K562 (cell line): ENCODE data around the gene ZFPM1. TPM values are rescaled to one million over a fixed set of nuclear protein-coding genes. Genes with fewer than 3 reads are reported as not detected.

Experiments used
- ARHGAP35 ChIP-seq: fragments of 450-650 bp; IDR thresholded peaks from 2 replicates; pipeline ENCODE4 v1.6.1; 2018; ENCODE audit not compliant: partially characterized antibody
- ATF1 ChIP-seq, 2 experiments: fragments of 450-650 bp in 1 of 2; IDR thresholded peaks; 2 replicates each; pipeline ENCODE4 v1.6.1; 2016; ENCODE audit warnings: missing compliant biosample characterization in 1 of 2, missing genetic modification characterization in 1 of 2
- COPS2 ChIP-seq: fragments of 450-650 bp; conservative IDR thresholded peaks from 2 replicates; pipeline ENCODE4 v1.6.1; 2016; ENCODE audit warnings: mild to moderate bottlenecking, moderate library complexity
- DNMT1 ChIP-seq: fragments of 450-650 bp; IDR thresholded peaks from 2 replicates; pipeline ENCODE4 v1.6.1; 2016; ENCODE audit warnings: antibody characterized with exemption, mild to moderate bottlenecking
- ELF4 ChIP-seq: fragments of 450-650 bp; formaldehyde crosslinking; IDR thresholded peaks from 2 replicates; pipeline ENCODE4 v1.4.0; 2022; ENCODE audit warnings: missing genetic modification characterization
- FIP1L1 ChIP-seq: fragments of 200-400 bp; formaldehyde crosslinking; IDR thresholded peaks from 2 replicates; pipeline ENCODE4 v1.6.1; 2018; ENCODE audit warnings: mild to moderate bottlenecking, low read depth, low read length; ENCODE audit not compliant: poor library complexity, severe bottlenecking
- FOXJ2 ChIP-seq: fragments of 200-800 bp; sonication (Bioruptor generic); IDR thresholded peaks from 2 replicates; pipeline ENCODE4 v1.6.1; 2016; ENCODE audit warnings: missing genetic modification characterization, missing compliant biosample characterization
- HMGXB4 ChIP-seq: sonication (generic); formaldehyde crosslinking; IDR thresholded peaks from 2 replicates; pipeline ENCODE4 v1.8.1; 2023; ENCODE audit warnings: mild to moderate bottlenecking, missing genetic modification reagents
- HOXB6 ChIP-seq: fragments of 250-450 bp; sonication (Bioruptor Pico); IDR thresholded peaks from 2 replicates; pipeline ENCODE4 v1.5.1; 2022; ENCODE audit warnings: mild to moderate bottlenecking, borderline replicate concordance
- MAZ ChIP-seq, 2 experiments: fragments of 450-650 bp in 1 of 2; sonication (generic) in 1 of 2; formaldehyde crosslinking; IDR thresholded peaks in 1 of 2; conservative IDR thresholded peaks in 1 of 2; 2 replicates each; pipeline versions ENCODE4 v1.4.0 to v1.5.0; 2020; ENCODE audit warnings: mild to moderate bottlenecking in 1 of 2, missing genetic modification reagents in 1 of 2
- NFIX ChIP-seq: fragments of 250-450 bp; sonication (Bioruptor Pico); IDR thresholded peaks from 2 replicates; pipeline ENCODE4 v1.4.0; 2020; ENCODE audit warnings: low read depth, mild to moderate bottlenecking, moderate library complexity
- RNF219 ChIP-seq: fragments of 250-450 bp; sonication (Bioruptor Pico); IDR thresholded peaks from 2 replicates; pipeline ENCODE4 v1.5.0; 2022; ENCODE audit warnings: mild to moderate bottlenecking
- SMAD1 ChIP-seq: fragments of 150-350 bp; IDR thresholded peaks from 2 replicates; pipeline ENCODE4 v1.6.1; 2014; ENCODE audit warnings: low read length, low read depth; ENCODE audit not compliant: partially characterized antibody
- ZNF124 ChIP-seq: sonication (generic); formaldehyde crosslinking; IDR thresholded peaks from 2 replicates; pipeline ENCODE4 v1.8.1; 2022; ENCODE audit warnings: missing genetic modification reagents
- ZNF140 ChIP-seq: fragments of 250-450 bp; sonication (Bioruptor Pico); IDR thresholded peaks from 2 replicates; pipeline ENCODE4 v1.8.0; 2021; ENCODE audit warnings: moderate library complexity, mild to moderate bottlenecking, inconsistent platforms
- ZNF583 ChIP-seq: fragments of 250-450 bp; sonication (Bioruptor Pico); IDR thresholded peaks from 2 replicates; pipeline ENCODE4 v1.4.0; 2020
- ZNF79 ChIP-seq: fragments of 250-450 bp; sonication (Bioruptor Pico); IDR thresholded peaks from 2 replicates; pipeline ENCODE4 v1.4.0; 2020; ENCODE audit warnings: low read depth, mild to moderate bottlenecking, moderate library complexity
- polyA plus RNA-seq, 8 experiments: library from polyadenylated mRNA; depleted of rRNA in 4 of 8; stranded (reverse) in 5 of 8; unstranded in 3 of 8; fragments of >200 nt; fragmentation: Nextera tagmentation in 2 of 8; fragmentation: Illumina TruSeq in 1 of 8; extraction: Ambion mirVana in 2 of 8; extraction: Trizol in 1 of 8; gene quantifications; 2 replicates each; pipeline versions ENCODE4 v1.2.1 to v1.2.3, GENCODE V29; 2011 to 2014; ENCODE audit warnings: inconsistent platforms in 1 of 8, missing spikeins in 1 of 8
- total RNA-seq, 7 experiments: library from RNA; depleted of rRNA in 6 of 7; stranded (reverse); fragments of >200 nt in 6 of 7; fragmentation: Illumina TruSeq in 2 of 7; extraction: Trizol in 2 of 7; gene quantifications; 2 replicates each; pipeline versions ENCODE4 v1.2.1 to v1.2.3, GENCODE V29; 2011 to 2021; ENCODE audit warnings: low replicate concordance in 1 of 7
- TF ChIP-seq, protein P1 (sequence below): fragments of 250-450 bp; sonication (Bioruptor Pico); IDR thresholded peaks from 2 replicates; pipeline ENCODE4 v1.8.0; 2021; ENCODE audit warnings: mild to moderate bottlenecking, moderate library complexity
- TF ChIP-seq, protein P2 (sequence below): fragments of 250-450 bp; sonication (Bioruptor Pico); IDR thresholded peaks from 2 replicates; pipeline ENCODE4 v1.4.0; 2020; ENCODE audit warnings: mild to moderate bottlenecking, moderate library complexity, borderline replicate concordance

ZFPM1 gene
- total and polyA plus RNA-seq, 9 of the 15 experiments (the other 6 are each of a cell fraction or from before 2014, with no cell fraction given): 0.03 to 35.9 (median 1.4) TPM

DNA sequence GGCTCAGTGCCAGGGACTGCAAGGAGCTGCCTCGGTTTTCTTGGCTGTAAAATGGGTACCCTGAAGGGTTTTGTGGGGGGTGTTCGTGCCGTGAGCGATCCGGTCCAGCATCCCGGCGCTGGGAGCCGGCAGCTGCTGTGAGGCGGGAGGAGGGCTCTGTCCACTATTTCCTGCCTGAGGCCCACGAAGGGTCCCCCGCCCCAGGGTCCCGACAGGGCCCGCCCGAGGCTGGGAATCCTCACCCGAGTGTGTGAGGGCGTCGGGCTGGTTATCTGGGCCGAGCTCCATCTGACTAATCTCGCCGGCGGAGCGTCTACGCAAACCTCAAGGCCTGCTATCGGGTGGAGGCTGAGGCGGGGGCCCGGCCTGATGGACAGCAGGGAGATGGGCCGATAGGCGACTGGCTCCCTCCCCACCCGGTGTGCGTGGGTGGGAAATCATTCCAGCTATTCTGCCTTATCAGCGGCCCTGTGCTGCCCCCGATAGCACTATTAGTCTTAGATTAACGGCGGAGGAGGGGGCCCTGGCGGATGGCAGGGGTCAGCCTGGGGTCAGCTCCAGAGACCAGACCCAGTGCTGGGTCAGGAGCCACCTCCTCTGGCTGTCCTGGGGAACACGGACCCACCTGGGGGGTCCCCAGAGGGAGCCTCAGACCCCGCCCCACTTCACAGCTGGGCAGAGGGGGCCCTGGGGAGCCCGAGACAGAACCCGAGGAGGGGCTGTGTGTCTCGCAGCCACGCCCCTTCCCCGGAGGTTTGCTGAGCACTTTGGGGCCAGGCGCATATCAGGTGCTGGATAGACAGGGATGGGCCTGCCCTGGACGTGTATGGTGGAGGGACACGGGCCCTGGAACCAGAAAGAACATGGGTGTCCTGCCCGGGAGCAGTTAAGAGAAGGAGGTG is 44.7 kb downstream of the ZFPM1 start (continued):
- TF ChIP-seq HMGXB4 (CRISPR knock-in tag): no peak
- TF ChIP-seq, protein P1, sequence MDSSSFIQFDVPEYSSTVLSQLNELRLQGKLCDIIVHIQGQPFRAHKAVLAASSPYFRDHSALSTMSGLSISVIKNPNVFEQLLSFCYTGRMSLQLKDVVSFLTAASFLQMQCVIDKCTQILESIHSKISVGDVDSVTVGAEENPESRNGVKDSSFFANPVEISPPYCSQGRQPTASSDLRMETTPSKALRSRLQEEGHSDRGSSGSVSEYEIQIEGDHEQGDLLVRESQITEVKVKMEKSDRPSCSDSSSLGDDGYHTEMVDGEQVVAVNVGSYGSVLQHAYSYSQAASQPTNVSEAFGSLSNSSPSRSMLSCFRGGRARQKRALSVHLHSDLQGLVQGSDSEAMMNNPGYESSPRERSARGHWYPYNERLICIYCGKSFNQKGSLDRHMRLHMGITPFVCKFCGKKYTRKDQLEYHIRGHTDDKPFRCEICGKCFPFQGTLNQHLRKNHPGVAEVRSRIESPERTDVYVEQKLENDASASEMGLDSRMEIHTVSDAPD (CRISPR knock-in tag): no peak
- TF ChIP-seq SMAD1: peak; percentile 70
- no peak for TF ChIP-seq DNMT1
- TF ChIP-seq ELF4 (CRISPR knock-in tag): no peak
- TF ChIP-seq ZNF79 (CRISPR knock-in tag): no peak
- TF ChIP-seq RNF219 (CRISPR knock-in tag): no peak
- no peak for TF ChIP-seq ZNF124
- no peak for TF ChIP-seq ZNF140 (CRISPR knock-in tag)
- TF ChIP-seq ATF1 (CRISPR knock-in tag; IDR thresholded peaks at IDR 0.05): no peak
- peak; percentile 77 for TF ChIP-seq ATF1 (tag; IDR thresholded peaks at IDR 0.05)
- no peak for TF ChIP-seq NFIX (CRISPR knock-in tag)
- no peak for TF ChIP-seq COPS2
- TF ChIP-seq ZNF583 (CRISPR knock-in tag): peak; percentile 71; the same call in 1 of the 2 replicates
- no peak for TF ChIP-seq ARHGAP35
- TF ChIP-seq, protein P2, sequence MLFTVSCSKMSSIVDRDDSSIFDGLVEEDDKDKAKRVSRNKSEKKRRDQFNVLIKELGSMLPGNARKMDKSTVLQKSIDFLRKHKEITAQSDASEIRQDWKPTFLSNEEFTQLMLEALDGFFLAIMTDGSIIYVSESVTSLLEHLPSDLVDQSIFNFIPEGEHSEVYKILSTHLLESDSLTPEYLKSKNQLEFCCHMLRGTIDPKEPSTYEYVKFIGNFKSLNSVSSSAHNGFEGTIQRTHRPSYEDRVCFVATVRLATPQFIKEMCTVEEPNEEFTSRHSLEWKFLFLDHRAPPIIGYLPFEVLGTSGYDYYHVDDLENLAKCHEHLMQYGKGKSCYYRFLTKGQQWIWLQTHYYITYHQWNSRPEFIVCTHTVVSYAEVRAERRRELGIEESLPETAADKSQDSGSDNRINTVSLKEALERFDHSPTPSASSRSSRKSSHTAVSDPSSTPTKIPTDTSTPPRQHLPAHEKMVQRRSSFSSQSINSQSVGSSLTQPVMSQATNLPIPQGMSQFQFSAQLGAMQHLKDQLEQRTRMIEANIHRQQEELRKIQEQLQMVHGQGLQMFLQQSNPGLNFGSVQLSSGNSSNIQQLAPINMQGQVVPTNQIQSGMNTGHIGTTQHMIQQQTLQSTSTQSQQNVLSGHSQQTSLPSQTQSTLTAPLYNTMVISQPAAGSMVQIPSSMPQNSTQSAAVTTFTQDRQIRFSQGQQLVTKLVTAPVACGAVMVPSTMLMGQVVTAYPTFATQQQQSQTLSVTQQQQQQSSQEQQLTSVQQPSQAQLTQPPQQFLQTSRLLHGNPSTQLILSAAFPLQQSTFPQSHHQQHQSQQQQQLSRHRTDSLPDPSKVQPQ (CRISPR knock-in tag): 0 out of 2 replicates have a peak, but pooled peaks have one; percentile 6
- no peak for TF ChIP-seq FOXJ2
- TF ChIP-seq HOXB6 (CRISPR knock-in tag): no peak
- TF ChIP-seq MAZ (CRISPR knock-in tag; conservative IDR thresholded peaks at IDR 0.05 in 1 of 2, IDR thresholded peaks at IDR 0.05 in 1 of 2): peak; percentile 97 to 99
- no peak for TF ChIP-seq FIP1L1
